ENCODE data around the gene ZNF609. TPM values are rescaled to one million over a fixed set of nuclear protein-coding genes. Genes with fewer than 3 reads are reported as not detected.

The ZNF609 gene
- polyA plus RNA-seq, 1 donor (not counting 4 experiments of a cell fraction or from before 2014, with no cell fraction given), result 16.9 TPM

DNA sequence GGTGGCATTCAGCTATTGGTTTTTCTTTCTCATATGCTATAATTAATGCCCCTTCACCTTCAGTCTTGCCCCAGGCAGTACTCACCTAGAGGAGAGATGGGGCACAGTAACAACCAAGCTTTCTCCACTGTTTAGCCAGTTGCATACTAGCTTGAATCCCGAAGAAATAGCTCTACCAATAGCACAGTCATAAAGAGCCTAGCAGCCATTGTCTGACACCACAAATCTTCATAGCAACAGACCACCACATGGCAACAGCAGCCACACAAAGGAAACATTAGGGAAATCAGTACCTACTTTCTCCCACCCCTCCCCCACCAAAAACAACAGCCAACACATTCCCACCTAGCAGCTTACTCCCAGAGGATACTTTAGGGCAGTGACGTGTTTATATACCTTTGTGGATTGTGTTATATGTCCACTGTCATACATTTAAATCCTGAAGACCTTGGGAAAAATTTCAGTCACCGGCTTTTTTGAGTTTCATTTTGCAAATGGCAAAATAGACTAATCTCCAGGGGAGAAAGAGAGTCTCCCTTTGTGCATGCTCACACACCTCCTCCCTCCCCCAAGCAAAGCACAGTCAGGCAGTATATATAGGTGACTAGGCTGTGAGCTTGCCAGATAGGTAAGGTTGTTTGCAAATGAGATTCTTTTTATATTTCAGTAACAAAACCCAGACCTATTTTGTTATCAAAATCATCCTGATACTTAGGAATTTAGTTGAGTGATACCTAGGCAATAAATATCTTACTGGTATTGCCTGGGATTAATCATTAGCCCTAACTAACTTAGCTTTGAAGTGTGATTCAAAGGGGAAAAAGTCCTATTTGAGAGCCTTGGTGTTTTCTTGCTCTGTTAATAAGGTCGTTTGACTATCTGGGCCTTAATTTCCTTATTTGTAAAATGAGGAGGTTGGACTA is 174.5 kb downstream of the ZNF609 start:
- Histone ChIP-seq H3K4me2 (ENCODE audit: control insufficient read depth, extremely low read depth, insufficient read depth, low read depth, low read length) (peak overlapping the region; percentile 29), H4K20me1 (ENCODE audit: control insufficient read depth, extremely low read depth, insufficient read depth, low read length) (no peaks in the 10 kb centered on the region), H3K27me3 (ENCODE audit: control insufficient read depth, extremely low read depth, insufficient read depth, low read length) (no peaks in the 10 kb centered on the region), H3K4me3 (ENCODE audit: control insufficient read depth in 2 of 3, extremely low read depth in 1 of 3, insufficient read depth in 2 of 3, low read depth in 1 of 3, low read length in 3 of 3) (no peak overlapping the region), H2AFZ (ENCODE audit: control insufficient read depth, low read length) (no peak overlapping the region), H3K9ac (ENCODE audit: control insufficient read depth, extremely low read depth, insufficient read depth, low read length) (peak overlapping the region; percentile 31), H3K4me1 (ENCODE audit: control insufficient read depth, extremely low read depth, insufficient read depth, low read length) (peaks cover 18% of the 10 kb centered on the region), H3K79me2 (ENCODE audit: control insufficient read depth, insufficient read depth, low read length) (peaks cover 22% of the 10 kb centered on the region), H3K9me1 (ENCODE audit: control insufficient read depth, extremely low read depth, insufficient read depth, low read length) (no peaks in the 10 kb centered on the region), H3K9me3 (ENCODE audit: control insufficient read depth, low read depth, low read length) (no peaks in the 10 kb centered on the region), H3K36me3 (ENCODE audit: control insufficient read depth in 2 of 2, extremely low read depth in 1 of 2, insufficient read depth in 2 of 2, low read length in 2 of 2) (peaks cover 0 to 4% of the 10 kb centered on the region in 2 experiments), H3K27ac (ENCODE audit: control insufficient read depth, insufficient read depth, low read length) (peak overlapping the region; percentile 82)
- FAIRE-seq (no peak), DNase-seq (ENCODE audit: low read depth, low spot score) (no peak)
- dilution Hi-C loops (cut with MboI; ENCODE audit: extremely low pct_ligation_motif_present, low sequenced_read_pairs), result no loop called here
- TF ChIP-seq, protein P1, sequence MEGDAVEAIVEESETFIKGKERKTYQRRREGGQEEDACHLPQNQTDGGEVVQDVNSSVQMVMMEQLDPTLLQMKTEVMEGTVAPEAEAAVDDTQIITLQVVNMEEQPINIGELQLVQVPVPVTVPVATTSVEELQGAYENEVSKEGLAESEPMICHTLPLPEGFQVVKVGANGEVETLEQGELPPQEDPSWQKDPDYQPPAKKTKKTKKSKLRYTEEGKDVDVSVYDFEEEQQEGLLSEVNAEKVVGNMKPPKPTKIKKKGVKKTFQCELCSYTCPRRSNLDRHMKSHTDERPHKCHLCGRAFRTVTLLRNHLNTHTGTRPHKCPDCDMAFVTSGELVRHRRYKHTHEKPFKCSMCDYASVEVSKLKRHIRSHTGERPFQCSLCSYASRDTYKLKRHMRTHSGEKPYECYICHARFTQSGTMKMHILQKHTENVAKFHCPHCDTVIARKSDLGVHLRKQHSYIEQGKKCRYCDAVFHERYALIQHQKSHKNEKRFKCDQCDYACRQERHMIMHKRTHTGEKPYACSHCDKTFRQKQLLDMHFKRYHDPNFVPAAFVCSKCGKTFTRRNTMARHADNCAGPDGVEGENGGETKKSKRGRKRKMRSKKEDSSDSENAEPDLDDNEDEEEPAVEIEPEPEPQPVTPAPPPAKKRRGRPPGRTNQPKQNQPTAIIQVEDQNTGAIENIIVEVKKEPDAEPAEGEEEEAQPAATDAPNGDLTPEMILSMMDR (optimal IDR thresholded peaks at IDR 0.05 in 1 of 3, IDR thresholded peaks at IDR 0.05 in 1 of 3, conservative IDR thresholded peaks at IDR 0.05 in 1 of 3; ENCODE audit: extremely low read depth in 1 of 3, insufficient read depth in 2 of 3, low read length in 3 of 3), result no peak
- TF ChIP-seq EZH2 (IDR thresholded peaks at IDR 0.05; ENCODE audit: low read length), result no peak

DNA sequence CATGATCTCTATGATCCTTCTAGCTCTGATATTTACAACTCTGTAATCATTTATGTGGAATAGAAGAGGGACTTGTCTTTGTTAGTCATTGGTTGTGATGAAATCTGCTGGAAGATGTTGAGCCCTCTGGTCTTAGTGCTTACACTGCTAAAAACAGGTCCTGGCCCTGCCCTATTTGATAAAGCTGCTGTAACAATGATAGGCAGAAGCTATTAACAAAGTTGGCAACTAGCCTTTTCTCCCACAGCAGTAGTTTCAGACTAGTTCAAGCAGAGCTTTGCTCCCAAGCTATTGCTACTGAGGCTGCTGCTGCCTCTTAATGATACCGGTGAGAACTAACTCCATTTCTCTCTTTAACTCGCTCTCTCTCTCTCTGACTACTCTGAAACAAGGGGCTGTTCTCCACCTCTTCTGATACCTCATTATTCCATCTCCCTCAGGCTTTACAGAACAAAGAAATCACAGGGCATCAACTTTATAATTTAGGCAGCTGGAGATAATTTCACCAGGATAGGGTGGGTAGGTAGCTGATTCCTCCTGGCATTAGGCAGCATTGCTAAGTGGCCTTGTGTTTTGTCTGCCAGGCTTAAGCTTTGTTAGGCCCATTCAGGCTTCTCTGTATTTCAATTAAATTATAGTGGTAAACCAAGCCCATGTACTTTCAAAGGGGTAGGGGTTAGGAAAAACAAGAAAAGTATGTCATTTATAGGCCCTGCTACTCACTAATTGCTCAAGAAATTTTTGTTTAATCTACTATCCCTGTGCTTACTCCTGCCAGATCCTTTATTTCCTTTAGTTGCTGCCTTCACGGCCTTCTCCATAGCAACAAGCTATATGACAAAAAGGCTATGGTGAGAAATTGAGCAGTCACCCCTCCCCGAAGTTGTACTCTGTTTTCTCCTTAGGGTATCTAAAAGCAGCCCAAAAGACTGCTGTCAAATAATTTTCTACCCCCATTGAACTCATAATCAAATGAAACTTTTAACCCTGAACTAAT is 175.4 kb downstream of the ZNF609 start:
- no peak overlapping the region for H2AFZ ChIP-seq (ENCODE audit: control insufficient read depth, low read length)
- H3K79me2 ChIP-seq (ENCODE audit: control insufficient read depth, insufficient read depth, low read length), result peaks cover 22% of the 10 kb centered on the region
- peak overlapping the region; percentile 82 for H3K27ac ChIP-seq (ENCODE audit: control insufficient read depth, insufficient read depth, low read length)
- H3K9ac ChIP-seq (ENCODE audit: control insufficient read depth, extremely low read depth, insufficient read depth, low read length), result peak overlapping the region; percentile 31
- H3K27me3 ChIP-seq (ENCODE audit: control insufficient read depth, extremely low read depth, insufficient read depth, low read length), result no peaks in the 10 kb centered on the region
- no peak for DNase-seq (ENCODE audit: low read depth, low spot score)
- FAIRE-seq, result peak; percentile 76
- H3K4me2 ChIP-seq (ENCODE audit: control insufficient read depth, extremely low read depth, insufficient read depth, low read depth, low read length), result peak overlapping the region; percentile 29
- H4K20me1 ChIP-seq (ENCODE audit: control insufficient read depth, extremely low read depth, insufficient read depth, low read length), result no peaks in the 10 kb centered on the region
- peaks cover 20% of the 10 kb centered on the region for H3K4me1 ChIP-seq (ENCODE audit: control insufficient read depth, extremely low read depth, insufficient read depth, low read length)
- no peaks in the 10 kb centered on the region for H3K9me3 ChIP-seq (ENCODE audit: control insufficient read depth, low read depth, low read length)
- H3K9me1 ChIP-seq (ENCODE audit: control insufficient read depth, extremely low read depth, insufficient read depth, low read length), result no peaks in the 10 kb centered on the region
- no peak overlapping the region for H3K4me3 ChIP-seq (ENCODE audit: control insufficient read depth in 2 of 3, extremely low read depth in 1 of 3, insufficient read depth in 2 of 3, low read depth in 1 of 3, low read length in 3 of 3)
- dilution Hi-C loops (cut with MboI; ENCODE audit: extremely low pct_ligation_motif_present, low sequenced_read_pairs), result no loop called here
- peaks cover 0 to 6% of the 10 kb centered on the region in 2 experiments for H3K36me3 ChIP-seq (ENCODE audit: control insufficient read depth in 2 of 2, extremely low read depth in 1 of 2, insufficient read depth in 2 of 2, low read length in 2 of 2)
- no peak for TF ChIP-seq EZH2 (IDR thresholded peaks at IDR 0.05; ENCODE audit: low read length)
- TF ChIP-seq, protein P1 (optimal IDR thresholded peaks at IDR 0.05 in 1 of 3, IDR thresholded peaks at IDR 0.05 in 1 of 3, conservative IDR thresholded peaks at IDR 0.05 in 1 of 3; ENCODE audit: extremely low read depth in 1 of 3, insufficient read depth in 2 of 3, low read length in 3 of 3), result no peak
